ENCODE data around the gene SLC37A1. TPM values are rescaled to one million over a fixed set of nuclear protein-coding genes. Genes with fewer than 3 reads are reported as not detected.

The SLC37A1 gene
- total RNA-seq, 2 donors from 2014 or later, result 17.2 to 22.5 TPM

DNA sequence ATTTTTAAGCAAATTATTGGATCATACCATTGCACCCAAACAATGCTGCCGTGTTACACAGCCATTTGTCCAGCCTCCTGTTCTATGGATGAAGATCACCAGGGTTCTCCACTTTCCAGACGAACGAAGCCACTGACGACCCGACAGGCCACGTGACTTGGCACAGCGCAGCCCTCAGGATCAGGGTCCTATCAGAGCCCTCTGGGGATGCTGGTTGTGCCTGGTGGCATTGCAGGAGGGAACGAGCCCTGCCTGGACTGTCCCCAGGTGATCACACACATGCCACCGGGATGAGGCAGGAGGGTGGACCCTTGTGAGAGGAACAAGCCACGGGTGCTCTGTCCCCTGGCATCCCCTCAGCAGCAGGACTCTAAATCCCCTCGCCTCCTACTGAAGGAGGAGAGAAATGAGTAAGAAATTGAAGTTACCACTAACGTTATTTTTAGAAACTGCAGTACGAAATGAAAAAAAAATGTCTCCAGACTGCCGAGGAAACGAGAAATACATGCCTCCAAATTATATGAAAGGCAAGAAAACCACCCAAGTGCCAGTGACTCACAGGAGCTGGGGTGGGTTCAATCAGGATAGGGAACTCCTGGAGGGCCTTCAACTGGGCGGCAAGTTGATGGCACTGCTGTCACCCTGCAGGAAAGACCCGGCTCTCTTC is 81.1 kb downstream of the SLC37A1 start:
- peaks cover 14 to 16% of the 10 kb centered on the region in 2 donors for H3K27me3 Mint-ChIP-seq
- ATAC-seq (no peak), DNase-seq (ENCODE audit: low spot score) (no peak)
- no peaks in the 10 kb centered on the region for H3K9me3 Mint-ChIP-seq
- H3K36me3 Mint-ChIP-seq, result no peaks in the 10 kb centered on the region
- no peak overlapping the region for H3K4me3 Mint-ChIP-seq
- H3K4me1 Mint-ChIP-seq (ENCODE audit: low read depth in 2 of 2), result peaks cover 3 to 5% of the 10 kb centered on the region in 2 donors
- no peak overlapping the region for H3K27ac Mint-ChIP-seq

DNA sequence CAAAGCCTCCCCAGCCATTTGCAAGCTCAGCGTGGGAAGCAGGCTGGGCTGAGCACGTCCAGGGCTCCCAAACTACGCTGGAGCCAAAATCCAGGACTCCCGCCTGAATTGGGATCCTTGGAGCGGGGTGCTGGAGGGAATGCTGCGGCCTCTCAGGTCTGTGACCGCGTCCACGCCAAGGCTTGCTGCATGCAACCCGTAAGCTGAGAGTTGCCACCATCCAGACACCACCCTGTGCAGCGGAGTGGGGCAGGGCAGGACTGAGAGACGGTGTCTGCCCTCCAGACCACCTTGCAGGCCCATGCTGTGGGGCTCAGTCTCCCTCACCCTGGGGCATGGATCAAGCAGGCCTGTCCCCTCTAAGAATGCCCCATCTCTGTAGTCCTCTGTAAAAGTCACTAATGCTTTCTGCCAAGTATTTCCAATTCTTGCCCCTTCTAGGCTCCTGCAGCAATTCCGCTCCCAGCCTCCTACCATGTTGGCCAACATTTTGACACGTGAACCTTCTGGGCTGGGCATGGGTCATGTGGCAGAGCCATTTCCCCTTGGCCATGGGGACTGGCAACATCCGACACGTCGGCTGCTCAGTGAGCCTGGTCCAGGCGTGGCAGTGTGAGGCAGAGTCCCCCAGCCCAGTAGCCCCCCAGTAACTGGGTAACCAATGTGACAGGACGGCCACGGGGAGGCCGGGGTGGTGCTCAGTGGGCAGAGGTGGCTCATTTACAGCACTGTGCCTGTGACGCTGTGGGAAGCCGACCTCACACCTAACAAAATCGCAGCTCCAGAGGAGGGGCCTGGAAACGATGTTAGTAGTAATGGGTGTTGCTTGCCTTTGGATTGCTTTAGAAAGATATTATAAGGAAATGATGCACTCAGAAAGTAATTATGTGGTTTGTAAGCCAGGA is 81.9 kb downstream of the SLC37A1 start:
- no peak overlapping the region for H3K4me3 Mint-ChIP-seq
- DNase-seq (ENCODE audit: low spot score), result no peak
- peak in 1 of 2 donors; percentile 21 for ATAC-seq
- peaks cover 3 to 5% of the 10 kb centered on the region in 2 donors for H3K4me1 Mint-ChIP-seq (ENCODE audit: low read depth in 2 of 2)
- H3K27ac Mint-ChIP-seq, result no peak overlapping the region
- H3K27me3 Mint-ChIP-seq, result peaks cover 16 to 17% of the 10 kb centered on the region in 2 donors
- H3K36me3 Mint-ChIP-seq, result no peaks in the 10 kb centered on the region
- no peaks in the 10 kb centered on the region for H3K9me3 Mint-ChIP-seq

DNA sequence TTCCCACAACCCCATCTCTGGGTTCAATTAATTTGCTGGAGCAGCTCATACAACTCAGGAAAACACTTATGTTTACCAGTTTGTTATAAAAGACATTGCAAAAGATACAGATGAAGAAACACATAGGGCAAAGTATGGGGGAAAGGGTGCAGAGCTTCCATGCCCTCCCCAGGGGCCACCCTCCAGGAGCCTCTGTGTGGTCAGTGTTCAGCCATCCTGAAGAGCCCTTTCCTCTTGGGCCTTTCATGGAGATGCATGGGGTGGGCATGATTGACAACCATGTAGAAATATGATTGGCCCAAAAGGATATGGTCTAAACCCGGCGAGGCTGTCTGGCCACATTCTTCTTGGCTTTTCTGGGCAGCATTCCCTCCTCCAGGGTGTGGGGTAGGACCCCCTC is 83.0 kb downstream of the SLC37A1 start:
- no peak overlapping the region for H3K27ac Mint-ChIP-seq
- ATAC-seq (no peak), DNase-seq (ENCODE audit: low spot score) (no peak)
- no peaks in the 10 kb centered on the region for H3K9me3 Mint-ChIP-seq
- H3K4me1 Mint-ChIP-seq (ENCODE audit: low read depth in 2 of 2), result no peaks in the 10 kb centered on the region
- no peak overlapping the region for H3K4me3 Mint-ChIP-seq
- peaks cover 16 to 17% of the 10 kb centered on the region in 2 donors for H3K27me3 Mint-ChIP-seq
- H3K36me3 Mint-ChIP-seq, result no peaks in the 10 kb centered on the region

DNA sequence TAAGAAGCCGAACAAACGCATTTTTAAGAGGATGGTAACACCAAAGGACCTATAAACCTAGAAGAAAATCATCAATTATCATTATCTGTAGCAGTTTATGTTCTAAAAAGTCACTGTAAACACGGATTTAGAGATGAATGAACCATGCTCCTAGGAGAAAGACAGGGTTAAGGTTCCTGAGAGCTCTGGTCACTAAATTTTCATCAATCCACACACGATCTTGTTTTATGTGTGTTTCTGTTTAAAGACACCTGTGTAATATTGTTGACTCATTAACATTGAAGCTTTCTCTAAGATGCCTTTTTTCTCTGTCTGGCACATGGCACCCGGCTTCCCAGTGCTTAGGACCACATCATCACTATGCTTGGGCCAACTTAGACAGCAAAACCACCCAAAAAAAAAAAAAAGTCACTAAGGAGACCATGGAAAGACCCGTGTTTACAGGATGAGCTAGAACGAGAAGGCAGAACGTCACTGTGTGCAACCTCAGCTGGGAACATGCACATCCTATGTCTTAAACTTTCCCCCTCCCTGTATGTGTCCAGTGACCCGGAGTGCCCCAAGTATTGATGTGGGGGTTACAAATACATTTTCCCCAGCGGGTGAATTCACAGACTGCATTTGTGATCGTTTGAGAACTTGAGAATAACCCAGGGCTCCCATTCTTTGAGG is 84.0 kb downstream of the SLC37A1 start:
- no peak for ATAC-seq

DNA sequence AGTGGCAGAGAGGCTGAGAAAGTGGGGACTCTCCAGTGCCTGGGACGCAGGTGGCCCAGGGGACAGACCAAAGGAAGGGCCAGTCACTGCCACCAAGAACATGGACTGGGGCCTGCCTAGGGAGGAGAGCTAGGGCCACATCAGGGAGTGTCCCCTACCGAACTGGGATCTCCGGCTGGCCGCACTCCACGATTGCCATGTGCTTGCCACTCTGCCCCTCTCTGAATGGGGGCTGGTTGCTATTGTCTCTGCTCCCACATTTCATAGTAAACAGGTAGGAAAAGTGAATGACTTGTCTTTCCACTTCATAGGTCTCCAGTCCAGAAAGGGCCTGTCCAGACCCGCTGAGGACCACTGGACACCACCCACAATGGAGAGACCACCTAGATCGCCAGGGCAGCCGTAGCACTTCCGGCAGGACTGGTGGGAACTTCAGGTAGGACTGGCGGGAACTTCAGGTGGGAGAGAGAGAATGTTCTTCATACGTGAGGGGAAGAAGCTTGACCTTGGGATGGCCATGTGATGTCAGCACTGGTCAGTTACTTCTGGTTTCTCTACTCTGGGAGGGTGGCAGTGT is 84.6 kb downstream of the SLC37A1 start:
- Mint-ChIP-seq H3K4me3 (no peak overlapping the region), H3K36me3 (no peaks in the 10 kb centered on the region), H3K4me1 (ENCODE audit: low read depth in 2 of 2) (no peaks in the 10 kb centered on the region), H3K27ac (no peak overlapping the region), H3K9me3 (no peaks in the 10 kb centered on the region), H3K27me3 (peaks cover 13 to 16% of the 10 kb centered on the region in 2 donors)
- ATAC-seq (no peak), DNase-seq (ENCODE audit: low spot score) (no peak)

More for the DNA sequence above, 84.0 kb downstream of the SLC37A1 start:
- no peak for DNase-seq (ENCODE audit: low spot score)
- peaks cover 11 to 13% of the 10 kb centered on the region in 2 donors for H3K27me3 Mint-ChIP-seq
- no peaks in the 10 kb centered on the region for H3K4me1 Mint-ChIP-seq (ENCODE audit: low read depth in 2 of 2)
- no peak overlapping the region for H3K4me3 Mint-ChIP-seq
- H3K27ac Mint-ChIP-seq, result no peak overlapping the region
- H3K36me3 Mint-ChIP-seq, result no peaks in the 10 kb centered on the region
- no peaks in the 10 kb centered on the region for H3K9me3 Mint-ChIP-seq

DNA sequence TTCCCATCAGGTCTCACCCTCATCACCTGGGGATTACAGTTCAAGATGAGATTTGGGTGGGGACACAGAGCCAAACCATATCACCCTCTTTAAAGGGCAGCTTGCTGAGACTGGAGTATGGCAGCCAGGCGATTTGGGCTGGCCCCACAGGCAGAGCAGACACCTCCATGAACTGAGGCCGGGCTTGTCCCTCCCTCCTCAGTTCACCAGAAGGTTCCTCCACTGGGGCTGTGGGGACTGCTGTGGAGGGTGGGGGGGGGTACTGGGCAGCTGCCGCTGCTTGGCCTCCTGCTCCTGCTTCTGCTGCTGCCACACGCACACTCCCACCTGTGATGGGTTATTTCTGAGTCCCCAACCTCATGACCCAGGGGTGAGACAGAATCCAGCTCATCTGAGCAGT is 85.8 kb downstream of the SLC37A1 start:
- Mint-ChIP-seq H3K27ac (no peak overlapping the region), H3K4me3 (no peak overlapping the region), H3K9me3 (no peaks in the 10 kb centered on the region), H3K36me3 (no peaks in the 10 kb centered on the region), H3K27me3 (peaks cover 15 to 24% of the 10 kb centered on the region in 2 donors), H3K4me1 (ENCODE audit: low read depth in 2 of 2) (no peaks in the 10 kb centered on the region)
- no peak for DNase-seq (ENCODE audit: low spot score)
- peak; percentile 18 to 48 for ATAC-seq

DNA sequence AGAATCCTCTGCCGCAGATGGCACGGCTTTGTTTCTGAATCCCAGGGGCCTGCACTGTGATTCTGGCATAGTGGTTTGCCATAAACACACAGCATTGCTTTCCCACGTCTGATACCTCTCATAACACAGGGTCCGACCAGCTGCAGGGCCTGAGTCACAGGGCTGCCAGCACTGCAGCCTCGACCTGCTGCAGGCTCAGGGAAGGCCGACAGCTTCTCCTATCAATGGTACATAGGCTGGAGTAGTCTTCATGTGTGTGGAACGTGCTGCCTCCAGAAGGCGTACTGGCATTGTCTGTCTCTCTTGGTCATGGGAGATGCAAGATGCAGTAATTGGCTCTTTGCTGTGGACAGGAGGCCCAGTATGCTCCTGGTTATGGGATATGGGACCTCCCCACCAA is 86.3 kb downstream of the SLC37A1 start:
- H3K4me1 Mint-ChIP-seq (ENCODE audit: low read depth in 2 of 2), result no peaks in the 10 kb centered on the region
- H3K36me3 Mint-ChIP-seq, result no peaks in the 10 kb centered on the region
- ATAC-seq, result peak in 1 of 2 donors; percentile 14
- no peak overlapping the region for H3K4me3 Mint-ChIP-seq
- no peak overlapping the region for H3K27ac Mint-ChIP-seq
- peaks cover 15 to 25% of the 10 kb centered on the region in 2 donors for H3K27me3 Mint-ChIP-seq
- H3K9me3 Mint-ChIP-seq, result no peaks in the 10 kb centered on the region
- no peak for DNase-seq (ENCODE audit: low spot score)

DNA sequence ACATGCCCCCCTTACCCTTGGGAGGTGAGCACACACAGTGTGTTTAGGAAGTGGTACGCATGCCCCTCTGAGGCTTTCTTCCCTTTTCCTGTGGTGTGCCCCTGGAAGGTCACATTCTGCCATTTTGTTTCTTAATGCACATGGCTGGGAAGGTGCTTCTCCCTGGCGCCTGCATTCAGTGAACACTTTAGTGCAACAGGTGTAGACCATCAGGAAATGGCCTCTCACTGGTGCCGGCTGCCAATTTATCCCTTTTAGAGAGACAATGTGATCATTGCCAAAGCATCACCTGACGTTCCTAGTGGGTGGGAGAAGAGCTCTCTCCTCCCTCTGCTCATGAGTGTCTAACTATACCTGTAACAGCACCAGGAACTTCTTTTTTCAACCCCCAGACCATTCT is 88.0 kb downstream of the SLC37A1 start:
- ATAC-seq, result no peak
- no peak overlapping the region for H3K27ac Mint-ChIP-seq
- H3K36me3 Mint-ChIP-seq, result peaks cover 6% of the 10 kb centered on the region
- no peaks in the 10 kb centered on the region for H3K4me1 Mint-ChIP-seq (ENCODE audit: low read depth in 2 of 2)
- H3K9me3 Mint-ChIP-seq, result peaks cover 9% of the 10 kb centered on the region
- H3K27me3 Mint-ChIP-seq, result peaks cover 13 to 25% of the 10 kb centered on the region in 2 donors
- H3K4me3 Mint-ChIP-seq, result no peak overlapping the region
- no peak for DNase-seq (ENCODE audit: low spot score)

DNA sequence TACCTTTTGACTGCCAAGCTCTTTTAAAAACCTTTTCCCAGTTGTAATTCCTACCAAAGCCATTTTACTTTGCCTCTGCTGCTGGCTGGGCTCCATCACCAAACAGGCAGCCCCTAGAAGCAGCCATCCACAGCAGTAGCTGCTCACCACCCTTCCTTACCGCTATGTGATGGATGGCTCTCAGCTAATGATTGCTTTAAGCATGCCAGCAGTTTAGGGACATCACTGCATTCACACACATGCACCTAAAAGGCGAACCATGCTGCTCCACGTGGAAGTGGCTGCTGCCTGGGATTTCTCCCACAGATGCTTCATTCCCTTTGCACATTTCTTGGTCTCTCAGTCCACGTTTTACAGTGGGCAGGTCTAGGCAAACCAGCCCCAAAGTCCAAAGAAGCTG is 93.5 kb downstream of the SLC37A1 start:
- ATAC-seq (no peak), DNase-seq (ENCODE audit: low spot score) (no peak)
- H3K27ac Mint-ChIP-seq, result no peak overlapping the region
- no peak overlapping the region for H3K4me3 Mint-ChIP-seq
- H3K4me1 Mint-ChIP-seq (ENCODE audit: low read depth in 2 of 2), result peaks cover 10 to 14% of the 10 kb centered on the region in 2 donors
- peaks cover 6% of the 10 kb centered on the region for H3K36me3 Mint-ChIP-seq
- H3K27me3 Mint-ChIP-seq, result peaks cover 4 to 16% of the 10 kb centered on the region in 2 donors
- H3K9me3 Mint-ChIP-seq, result peaks cover 9% of the 10 kb centered on the region

DNA sequence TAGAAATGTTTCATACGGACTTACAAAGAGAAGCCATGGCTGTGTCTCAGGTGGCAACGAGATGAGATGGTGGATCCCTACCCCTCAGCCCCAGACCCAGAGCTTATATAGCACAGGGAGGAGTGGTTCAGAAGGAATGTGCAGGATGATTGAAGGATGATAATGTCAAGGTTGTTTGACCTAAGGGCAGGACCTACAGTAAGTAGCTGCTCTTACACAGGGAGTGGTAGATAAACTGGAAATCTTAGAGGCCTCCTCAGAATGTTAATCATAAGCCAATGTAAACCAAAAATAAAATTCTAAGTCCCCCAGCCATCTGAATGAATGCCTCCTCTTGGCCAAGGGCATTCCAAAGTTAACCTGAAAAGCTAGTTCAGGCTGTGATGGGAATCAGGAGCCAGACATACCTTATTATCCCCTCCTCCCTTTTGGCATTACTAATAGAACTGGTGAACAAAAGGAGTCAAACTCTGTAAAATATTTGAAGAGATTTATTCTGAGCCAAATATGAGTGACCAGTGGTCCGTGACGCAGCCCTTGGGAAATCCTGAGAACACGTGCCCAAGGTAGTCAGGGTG is 94.0 kb downstream of the SLC37A1 start:
- Mint-ChIP-seq H3K36me3 (peaks cover 6% of the 10 kb centered on the region), H3K27ac (no peak overlapping the region), H3K27me3 (peaks cover 4 to 14% of the 10 kb centered on the region in 2 donors), H3K9me3 (peaks cover 9% of the 10 kb centered on the region), H3K4me3 (no peak overlapping the region), H3K4me1 (ENCODE audit: low read depth in 2 of 2) (peaks cover 10 to 14% of the 10 kb centered on the region in 2 donors)
- DNase-seq (ENCODE audit: low spot score) (no peak), ATAC-seq (no peak)

DNA sequence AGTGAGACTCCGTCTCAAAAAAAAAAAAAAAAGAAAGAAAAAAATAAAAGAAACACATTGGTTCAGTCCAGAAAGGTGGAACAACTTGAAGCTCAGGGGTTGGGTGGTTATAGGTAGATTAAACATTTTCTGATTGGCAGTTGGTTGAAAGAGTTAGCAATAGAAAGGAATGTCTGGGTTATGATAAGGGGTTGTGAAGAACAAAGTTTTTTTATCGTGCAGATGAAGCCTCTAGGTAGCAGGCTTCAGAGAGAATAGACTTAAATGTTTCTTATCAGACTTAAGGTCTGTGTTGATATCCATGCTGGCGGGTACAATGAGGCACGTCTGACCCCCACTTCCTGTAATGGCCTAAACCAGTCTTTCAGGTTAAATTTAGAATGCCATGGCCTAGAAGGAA is 94.8 kb downstream of the SLC37A1 start:
- Mint-ChIP-seq H3K27me3 (peaks cover 5 to 9% of the 10 kb centered on the region in 2 donors), H3K4me3 (no peak overlapping the region), H3K27ac (no peak overlapping the region), H3K36me3 (peaks cover 6% of the 10 kb centered on the region), H3K9me3 (peaks cover 9% of the 10 kb centered on the region), H3K4me1 (ENCODE audit: low read depth in 2 of 2) (peaks cover 10 to 15% of the 10 kb centered on the region in 2 donors)
- no peak for DNase-seq (ENCODE audit: low spot score)
- no peak for ATAC-seq

DNA sequence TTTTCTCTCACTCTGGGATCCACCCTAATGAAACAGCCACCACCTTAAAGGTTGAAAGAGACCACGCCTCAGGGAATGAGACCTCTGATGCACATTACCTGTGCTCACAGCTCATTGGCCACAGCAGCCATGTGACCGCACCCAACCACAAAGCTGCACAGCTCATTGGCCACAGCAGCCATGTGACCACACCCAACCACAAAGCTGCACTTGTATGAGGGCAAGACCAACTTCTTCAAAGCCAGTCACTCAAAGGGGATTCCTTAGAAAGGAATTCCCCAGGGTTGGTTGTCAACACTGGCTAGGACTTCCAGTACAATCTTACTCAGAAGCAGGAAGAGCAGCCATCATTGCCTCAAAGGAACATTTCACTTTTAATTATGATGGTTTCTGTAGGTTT is 96.2 kb downstream of the SLC37A1 start:
- H3K4me1 Mint-ChIP-seq (ENCODE audit: low read depth in 2 of 2), result peaks cover 10 to 17% of the 10 kb centered on the region in 2 donors
- peaks cover 6% of the 10 kb centered on the region for H3K36me3 Mint-ChIP-seq
- DNase-seq (ENCODE audit: low spot score) (peak; percentile 80), ATAC-seq (peak; percentile 78 to 94)
- peaks cover 9% of the 10 kb centered on the region for H3K9me3 Mint-ChIP-seq
- H3K4me3 Mint-ChIP-seq, result no peak overlapping the region
- H3K27ac Mint-ChIP-seq, result peak overlapping the region in 1 of 2 donors; percentile 1
- H3K27me3 Mint-ChIP-seq, result peaks cover 0 to 5% of the 10 kb centered on the region in 2 donors

DNA sequence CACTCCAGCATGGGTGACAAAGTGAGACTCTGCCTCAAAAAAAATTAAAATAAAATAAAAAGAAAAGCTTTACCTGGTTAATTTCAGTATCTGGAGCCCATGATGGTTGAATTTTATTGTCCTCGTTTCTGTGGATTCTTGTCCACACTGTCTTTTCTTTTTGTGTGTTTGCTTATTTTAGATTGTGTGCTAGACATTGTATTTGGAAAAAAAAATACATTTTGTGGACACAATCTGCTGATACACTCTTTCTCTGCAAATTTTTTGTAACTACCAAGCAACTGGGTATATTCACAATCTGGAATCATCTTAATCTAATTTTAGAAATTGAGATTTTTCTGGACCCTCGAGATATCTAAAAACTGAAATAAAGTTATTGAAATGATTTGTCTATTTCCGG is 98.2 kb downstream of the SLC37A1 start:
- no peaks in the 10 kb centered on the region for H3K9me3 Mint-ChIP-seq
- H3K4me3 Mint-ChIP-seq, result no peak overlapping the region
- H3K36me3 Mint-ChIP-seq, result no peaks in the 10 kb centered on the region
- ATAC-seq, result no peak
- DNase-seq (ENCODE audit: low spot score), result no peak
- no peak overlapping the region for H3K27ac Mint-ChIP-seq
- peaks cover 10 to 19% of the 10 kb centered on the region in 2 donors for H3K4me1 Mint-ChIP-seq (ENCODE audit: low read depth in 2 of 2)
- peaks cover 0 to 3% of the 10 kb centered on the region in 2 donors for H3K27me3 Mint-ChIP-seq
